ENCODE data around the gene SMC1B. TPM values are rescaled to one million over a fixed set of nuclear protein-coding genes. Genes with fewer than 3 reads are reported as not detected.
"Not testable (repeated sequence)": the region's sequence is repeated elsewhere in the genome, so short reads cannot be mapped to it uniquely, and the experiment has no call there.

The SMC1B gene
- total RNA-seq, 3 donors from 2014 or later, result not detected

DNA sequence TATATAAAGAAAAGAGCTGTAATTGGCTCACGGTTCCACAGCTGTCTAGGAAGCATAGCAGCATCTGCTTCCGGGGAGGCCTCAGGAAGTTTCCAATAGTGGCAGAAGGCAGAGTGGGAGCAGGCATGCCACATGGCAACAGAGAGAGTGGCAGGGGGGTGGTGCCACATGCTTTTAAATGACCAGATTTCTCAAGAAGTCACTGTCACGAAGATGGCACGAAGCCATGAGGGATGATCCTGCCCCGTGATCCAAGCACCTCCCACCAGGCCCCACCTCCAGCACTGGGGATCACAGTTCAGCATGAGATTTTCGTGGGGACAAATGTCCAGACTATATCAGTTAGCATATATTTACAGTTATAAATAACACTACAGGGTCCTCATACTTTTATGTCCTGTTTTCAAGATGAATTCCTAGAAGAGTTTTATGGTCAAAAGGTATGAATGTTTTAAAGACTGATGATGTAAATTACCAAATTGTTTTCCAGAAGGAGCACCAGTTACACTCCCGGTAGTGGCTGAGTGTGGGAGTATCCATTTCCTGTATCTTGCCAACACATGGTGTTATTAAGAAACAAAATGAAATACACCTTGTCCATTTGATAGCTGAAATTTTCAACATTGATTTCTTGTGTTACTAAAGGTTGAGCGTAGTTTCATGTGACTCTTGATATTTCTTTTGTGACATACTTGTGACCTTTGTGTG lies 84.4 kb downstream of the SMC1B start:
- Histone ChIP-seq H3K27me3 (no peaks in the 10 kb centered on the region), H3K27ac (no peak overlapping the region), H3K9me3 (no peaks in the 10 kb centered on the region), H3K36me3 (no peaks in the 10 kb centered on the region), H3K4me1 (no peaks in the 10 kb centered on the region), H3K4me3 (no peak overlapping the region)
- DNase-seq (ENCODE audit: low spot score in 2 of 2), result no peak
- no peak for TF ChIP-seq POLR2A (IDR thresholded peaks at IDR 0.05)
- TF ChIP-seq CTCF (IDR thresholded peaks at IDR 0.05), result no peak
- no peak for TF ChIP-seq POLR2AphosphoS5 (IDR thresholded peaks at IDR 0.05)
- intact Hi-C loops (cut with DNase I; ENCODE audit: low total_unique reads), result no loop called here

GRCh38 chr22:45328261-45328660 lies 85.1 kb downstream of the SMC1B start:
- H3K9me3 ChIP-seq; H3K27me3 ChIP-seq; H3K36me3 ChIP-seq; H3K27ac ChIP-seq; intact Hi-C loops (cut with DNase I; ENCODE audit: low total_unique reads); H3K4me1 ChIP-seq; DNase-seq (ENCODE audit: low spot score in 2 of 2); H3K4me3 ChIP-seq: not testable (repeated sequence)

GRCh38 chr22:45324311-45324711 lies 89.1 kb downstream of the SMC1B start:
- Histone ChIP-seq H3K27ac (no peak overlapping the region), H3K9me3 (no peaks in the 10 kb centered on the region), H3K36me3 (no peaks in the 10 kb centered on the region), H3K4me3 (no peak overlapping the region), H3K4me1 (peaks cover 0 to 3% of the 10 kb centered on the region in 2 donors), H3K27me3 (no peaks in the 10 kb centered on the region)
- no peak for TF ChIP-seq POLR2AphosphoS5 (IDR thresholded peaks at IDR 0.05)
- no peak for TF ChIP-seq POLR2A (IDR thresholded peaks at IDR 0.05)
- no peak for TF ChIP-seq CTCF (IDR thresholded peaks at IDR 0.05)
- intact Hi-C loops (cut with DNase I; ENCODE audit: low total_unique reads), result no loop called here
- no peak for DNase-seq (ENCODE audit: low spot score in 2 of 2)

- no peak overlapping the region for H3K27ac ChIP-seq
- H3K36me3 ChIP-seq, result no peaks in the 10 kb centered on the region
- no peaks in the 10 kb centered on the region for H3K9me3 ChIP-seq
- intact Hi-C loops (cut with DNase I; ENCODE audit: low total_unique reads), result loop anchor here (1.0 kb wide), 1 partner anchor 25 kb away; no protein-coding TSS in a partner anchor
- H3K4me1 ChIP-seq, result peaks cover 0 to 3% of the 10 kb centered on the region in 2 donors
- H3K4me3 ChIP-seq, result no peak overlapping the region
- TF ChIP-seq POLR2A (IDR thresholded peaks at IDR 0.05) (no peak), CTCF (IDR thresholded peaks at IDR 0.05) (no peak), POLR2AphosphoS5 (IDR thresholded peaks at IDR 0.05) (no peak)
- H3K27me3 ChIP-seq, result no peaks in the 10 kb centered on the region
- DNase-seq (ENCODE audit: low spot score in 2 of 2), result no peak
Measured at GRCh38 chr22:45323695-45324094, 89.7 kb downstream of the SMC1B start.

DNA sequence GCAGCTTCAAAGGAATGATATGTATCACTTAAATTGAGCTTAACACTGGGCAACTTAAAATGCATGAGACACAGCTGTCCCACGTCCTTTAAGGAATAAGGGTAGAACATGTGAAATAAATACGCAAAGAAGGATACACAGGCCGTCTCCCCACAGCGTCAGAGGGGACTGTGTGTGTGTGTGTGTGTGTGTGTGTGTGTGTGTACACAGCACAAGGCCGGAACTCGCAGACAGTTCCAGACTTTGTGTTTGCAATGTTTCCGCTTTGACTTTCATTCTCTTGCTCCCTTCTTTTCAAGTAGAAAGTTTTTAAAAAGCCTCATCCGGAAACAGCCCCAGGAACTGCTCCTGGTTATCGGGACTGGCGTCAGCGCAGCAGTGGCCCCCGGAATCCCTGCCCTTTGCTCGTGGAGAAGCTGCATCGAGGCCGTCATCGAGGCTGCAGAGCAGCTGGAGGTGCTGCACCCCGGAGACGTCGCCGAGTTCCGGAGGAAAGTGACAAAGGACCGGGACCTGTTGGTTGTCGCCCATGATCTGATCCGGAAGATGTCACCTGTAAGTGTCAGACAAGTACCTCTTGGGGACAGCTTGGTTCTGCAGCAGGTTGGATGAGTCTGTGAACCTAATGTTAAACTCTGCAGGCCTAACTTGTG lies 90.4 kb downstream of the SMC1B start:
- H3K36me3 ChIP-seq, result no peaks in the 10 kb centered on the region
- intact Hi-C loops (cut with DNase I; ENCODE audit: low total_unique reads), result loop anchor here (1.0 kb wide), 1 partner anchor 25 kb away; no protein-coding TSS in a partner anchor
- TF ChIP-seq POLR2AphosphoS5 (IDR thresholded peaks at IDR 0.05), result no peak
- no peak for TF ChIP-seq POLR2A (IDR thresholded peaks at IDR 0.05)
- TF ChIP-seq CTCF (IDR thresholded peaks at IDR 0.05), result no peak
- H3K27me3 ChIP-seq, result no peaks in the 10 kb centered on the region
- DNase-seq (ENCODE audit: low spot score in 2 of 2), result no peak
- H3K4me3 ChIP-seq, result no peak overlapping the region
- peaks cover 0 to 3% of the 10 kb centered on the region in 2 donors for H3K4me1 ChIP-seq
- no peaks in the 10 kb centered on the region for H3K9me3 ChIP-seq
- no peak overlapping the region for H3K27ac ChIP-seq

Measured in breast epithelium (tissue), 4 donors.